NCI-H1105 treated with DMSO at 0.1 percent for 48 hours (cell line): ENCODE data around the gene TRMT112.
"Not testable (repeated sequence)": the region's sequence is repeated elsewhere in the genome, so short reads cannot be mapped to it uniquely, and the experiment has no call there.

ENCODE experiments used
- DNase-seq: peaks from one replicate; lab custom pipeline; 2025; lab: John Stamatoyannopoulos, UW

Gene TRMT112

GRCh38 chr11:64331569-64332371 lies 14.4 kb upstream of the TRMT112 start:
- DNase-seq: no peak

GRCh38 chr11:64330888-64331287 lies 13.5 kb upstream of the TRMT112 start:
- DNase-seq: no peak

GRCh38 chr11:64327993-64328392 lies 10.6 kb upstream of the TRMT112 start:
- DNase-seq: no peak

- no peak for DNase-seq
These were observed 10.0 kb upstream of the TRMT112 start for GRCh38 chr11:64327375-64327774.

- no peak for DNase-seq
These were observed 7.5 kb upstream of the TRMT112 start for GRCh38 chr11:64324692-64325469.

GRCh38 chr11:64323984-64324383 lies 6.6 kb upstream of the TRMT112 start:
- not testable (repeated sequence) for DNase-seq

GRCh38 chr11:64323373-64323772 lies 6.0 kb upstream of the TRMT112 start:
- DNase-seq: no peak

- no peak for DNase-seq
These were observed 5.5 kb upstream of the TRMT112 start for GRCh38 chr11:64322925-64323260.

GRCh38 chr11:64321533-64321932 lies 4.2 kb upstream of the TRMT112 start:
- no peak for DNase-seq

- DNase-seq: no peak
These were observed 3.7 kb upstream of the TRMT112 start for GRCh38 chr11:64321026-64321425.

- DNase-seq: no peak
These were observed 3.2 kb upstream of the TRMT112 start for GRCh38 chr11:64320556-64320955.

GRCh38 chr11:64318766-64319761 lies 1.7 kb upstream of the TRMT112 start:
- DNase-seq: no peak

- peak; percentile 94 for DNase-seq
These were observed 804 bp upstream of the TRMT112 start, which contains the start of gene PRDX5 for GRCh38 chr11:64317961-64318765. TSS of gene PRDX5 (plus strand) at chr11:64318121. CDS start at chr11:64318216, 95 bp downstream.

- DNase-seq: peak; percentile 73
These were observed 561 bp downstream of the TRMT112 start for GRCh38 chr11:64316672-64317324.

- not testable (repeated sequence) for DNase-seq
These were observed 1.5 kb downstream of the TRMT112 start for GRCh38 chr11:64315667-64316526.

- DNase-seq: no peak
These were observed 2.4 kb downstream of the TRMT112 start for GRCh38 chr11:64314805-64315561.

GRCh38 chr11:64314146-64314804 lies 3.1 kb downstream of the TRMT112 start:
- no peak for DNase-seq

GRCh38 chr11:64313491-64314145 lies 3.7 kb downstream of the TRMT112 start:
- no peak for DNase-seq
